Measurements from ENCODE around the gene SLCO2A1.

SLCO2A1 gene

DNA sequence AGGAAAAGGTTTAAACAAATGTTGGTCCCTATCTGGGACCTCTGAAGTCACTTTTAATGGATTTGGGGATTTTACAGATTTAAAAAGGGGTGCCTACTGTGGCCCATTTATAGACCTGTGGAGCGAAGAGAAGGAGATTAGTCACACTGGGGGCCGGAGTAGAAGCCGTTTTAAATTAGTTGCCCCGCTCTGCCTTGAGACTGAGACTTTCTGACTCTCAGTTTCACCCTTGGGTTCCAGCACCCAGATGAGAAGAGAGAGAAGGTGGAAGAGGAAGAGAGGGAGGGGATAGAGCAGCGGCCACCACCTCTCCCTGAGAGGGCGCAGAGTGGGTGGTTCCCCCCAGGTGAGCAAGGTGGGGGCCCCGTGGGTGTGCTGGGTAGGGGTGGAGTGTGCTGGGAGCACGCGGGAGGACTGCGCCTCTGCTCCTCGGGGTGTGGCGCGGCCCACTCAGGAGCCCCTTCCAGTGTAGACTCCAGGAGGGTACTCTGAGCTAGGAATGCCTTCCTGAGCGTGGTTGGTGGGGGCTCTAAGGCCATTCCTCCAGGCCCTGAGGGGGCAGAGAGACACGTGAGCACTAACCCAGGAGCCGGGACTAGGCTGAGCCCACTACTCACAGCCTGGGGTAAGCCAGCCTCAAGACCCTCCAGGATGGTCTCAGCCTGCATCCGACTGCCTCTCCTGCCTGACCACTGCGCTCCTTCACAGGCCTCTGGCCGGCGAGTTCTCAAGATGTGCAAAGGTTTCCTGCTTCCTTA is 101.4 kb downstream of the SLCO2A1 start:
- no peaks in the 10 kb centered on the region for H3K36me3 Mint-ChIP-seq (ENCODE audit: low read depth)
- H3K4me1 Mint-ChIP-seq (ENCODE audit: low read depth): peaks cover 6% of the 10 kb centered on the region
- DNase-seq: no peak
- peak overlapping the region; percentile 55 for H3K4me3 Mint-ChIP-seq
- H3K9me3 Mint-ChIP-seq: no peaks in the 10 kb centered on the region
- peak overlapping the region; percentile 11 for H3K27ac Mint-ChIP-seq
- H3K27me3 Mint-ChIP-seq: peaks cover 26% of the 10 kb centered on the region

DNA sequence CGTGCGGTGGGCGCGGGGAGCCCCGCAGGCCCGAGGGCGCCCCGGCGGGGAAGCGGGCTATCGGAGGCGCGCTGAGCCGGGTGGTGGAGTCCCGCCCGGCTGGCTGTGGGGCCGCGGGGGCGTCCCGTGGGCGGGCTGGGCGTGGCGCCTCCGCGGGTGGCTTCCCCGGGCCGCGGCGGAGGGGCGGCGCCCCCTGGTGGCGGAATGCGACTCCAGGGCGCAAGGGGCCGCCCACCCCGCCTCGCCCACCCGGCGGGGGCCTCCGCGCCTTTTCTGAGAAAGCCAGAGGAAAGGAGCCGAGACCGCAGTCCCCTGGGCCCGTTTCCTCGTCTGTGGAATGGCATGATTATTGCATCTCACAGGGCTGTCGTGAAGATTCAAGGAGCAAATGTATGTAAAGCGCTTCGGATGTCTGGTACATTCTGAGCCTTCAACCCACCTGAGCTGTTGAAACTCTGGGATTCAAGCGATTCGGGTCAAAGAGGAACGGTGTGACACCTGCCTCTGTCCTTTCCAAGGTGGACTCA is 102.1 kb downstream of the SLCO2A1 start:
- Mint-ChIP-seq H3K27ac (peak overlapping the region; percentile 11), H3K9me3 (no peaks in the 10 kb centered on the region), H3K4me1 (ENCODE audit: low read depth) (peaks cover 6% of the 10 kb centered on the region), H3K27me3 (peaks cover 26% of the 10 kb centered on the region), H3K4me3 (peak overlapping the region; percentile 55), H3K36me3 (ENCODE audit: low read depth) (no peaks in the 10 kb centered on the region)
- DNase-seq: peak; percentile 81

DNA sequence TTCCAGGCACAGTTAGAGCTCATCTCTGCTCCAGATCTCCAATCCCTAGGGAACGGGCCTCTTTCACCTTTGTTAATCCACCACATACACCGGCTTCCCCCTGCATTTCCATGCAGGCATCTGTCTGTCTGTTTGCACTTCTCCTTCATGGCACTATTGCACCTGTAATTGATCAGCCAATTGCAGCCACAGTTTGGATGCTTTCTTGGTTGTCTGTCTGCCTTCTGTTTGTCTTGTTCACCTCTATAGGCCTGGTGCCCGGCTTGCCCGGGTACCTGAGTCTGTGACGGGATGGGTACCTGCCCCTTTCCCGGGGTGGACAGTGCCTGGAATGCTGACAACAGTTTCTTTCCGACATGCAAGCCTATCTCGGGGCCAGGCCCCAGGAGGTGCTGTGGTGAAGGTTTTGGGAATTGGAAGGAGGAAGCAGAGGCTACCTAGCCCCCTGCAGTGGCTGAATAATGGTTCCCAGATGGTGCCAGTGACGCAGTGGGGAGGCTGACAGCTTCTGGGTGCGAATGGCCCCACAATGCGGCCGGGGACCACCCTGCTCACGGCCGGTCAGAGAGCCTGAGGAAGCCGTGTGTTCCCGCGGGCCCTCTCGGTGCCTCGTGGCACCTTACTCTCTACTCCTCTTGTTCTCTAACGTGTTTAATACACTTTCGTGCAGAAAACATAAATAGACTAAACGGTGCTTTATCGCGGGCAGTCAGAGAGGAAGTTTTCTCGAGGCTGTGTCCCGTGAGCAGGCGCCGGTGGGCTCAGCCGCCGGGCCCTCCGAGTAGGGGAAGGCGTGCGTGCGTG is 102.8 kb downstream of the SLCO2A1 start:
- H3K27me3 Mint-ChIP-seq: peaks cover 26% of the 10 kb centered on the region
- H3K36me3 Mint-ChIP-seq (ENCODE audit: low read depth): no peaks in the 10 kb centered on the region
- no peaks in the 10 kb centered on the region for H3K9me3 Mint-ChIP-seq
- H3K4me1 Mint-ChIP-seq (ENCODE audit: low read depth): peaks cover 6% of the 10 kb centered on the region
- H3K4me3 Mint-ChIP-seq: peak overlapping the region; percentile 48
- DNase-seq: no peak
- no peak overlapping the region for H3K27ac Mint-ChIP-seq

DNA sequence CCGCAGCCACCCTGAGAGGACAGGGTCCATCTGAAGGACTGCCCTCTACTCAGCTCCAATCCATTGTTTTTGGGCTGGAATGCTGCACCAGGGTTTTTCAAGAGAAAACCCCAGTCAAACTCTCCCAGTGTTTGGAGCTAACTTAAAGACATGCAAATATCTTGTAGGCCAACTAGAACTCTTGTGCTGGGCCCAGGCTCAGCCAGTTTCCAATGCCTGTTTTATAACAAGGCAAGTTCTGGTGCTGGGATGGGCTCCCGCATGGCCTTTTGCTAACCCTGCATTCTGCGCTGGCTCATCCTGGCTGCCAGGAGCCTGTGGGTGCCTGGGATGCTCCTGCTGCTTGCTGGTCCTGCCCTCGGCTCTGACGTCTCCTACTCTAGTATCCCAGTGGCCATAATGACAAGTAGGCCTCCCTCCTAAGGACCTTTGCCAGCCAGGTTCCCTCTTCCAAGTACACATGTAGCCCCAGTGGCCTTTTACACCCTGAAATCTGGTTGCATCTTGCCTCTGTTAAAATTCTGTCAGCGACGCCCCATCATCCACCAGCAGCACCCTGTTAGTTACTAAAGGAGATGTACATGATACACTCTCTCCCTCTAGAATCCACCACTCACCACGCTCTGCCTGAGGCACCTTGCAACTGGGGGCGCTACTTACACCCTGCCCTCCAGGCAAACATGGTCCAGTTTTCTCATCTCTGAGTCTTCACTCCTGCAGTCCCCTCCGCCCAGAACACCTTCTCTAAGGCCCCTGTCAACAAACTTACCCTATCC is 103.6 kb downstream of the SLCO2A1 start:
- no peaks in the 10 kb centered on the region for H3K9me3 Mint-ChIP-seq
- H3K4me3 Mint-ChIP-seq: no peak overlapping the region
- H3K27me3 Mint-ChIP-seq: peaks cover 26% of the 10 kb centered on the region
- no peak for DNase-seq
- peaks cover 6% of the 10 kb centered on the region for H3K4me1 Mint-ChIP-seq (ENCODE audit: low read depth)
- no peaks in the 10 kb centered on the region for H3K36me3 Mint-ChIP-seq (ENCODE audit: low read depth)
- H3K27ac Mint-ChIP-seq: no peak overlapping the region

DNA sequence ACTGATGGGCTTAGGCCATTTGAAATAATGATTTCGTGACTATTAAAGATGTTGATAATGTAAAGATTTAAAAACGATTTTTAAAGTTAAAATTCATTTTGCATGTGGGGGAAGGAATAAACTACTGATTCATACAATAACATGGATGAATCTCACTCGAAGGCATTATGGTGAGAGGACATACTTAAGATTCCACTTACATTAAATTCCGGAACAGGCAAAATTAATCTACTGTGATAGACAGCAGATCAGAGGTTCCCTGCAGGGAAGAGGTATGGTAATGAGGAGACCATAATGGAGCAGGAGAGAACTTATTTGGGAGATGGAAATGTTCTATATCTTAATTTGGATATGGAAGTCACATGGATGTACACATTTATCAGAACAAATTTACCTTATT is 105.7 kb downstream of the SLCO2A1 start:
- H3K27me3 Mint-ChIP-seq: peaks cover 23% of the 10 kb centered on the region
- DNase-seq: no peak
- H3K27ac Mint-ChIP-seq: no peak overlapping the region
- no peaks in the 10 kb centered on the region for H3K9me3 Mint-ChIP-seq
- H3K4me3 Mint-ChIP-seq: no peak overlapping the region
- no peaks in the 10 kb centered on the region for H3K36me3 Mint-ChIP-seq (ENCODE audit: low read depth)
- H3K4me1 Mint-ChIP-seq (ENCODE audit: low read depth): peaks cover 6% of the 10 kb centered on the region

DNA sequence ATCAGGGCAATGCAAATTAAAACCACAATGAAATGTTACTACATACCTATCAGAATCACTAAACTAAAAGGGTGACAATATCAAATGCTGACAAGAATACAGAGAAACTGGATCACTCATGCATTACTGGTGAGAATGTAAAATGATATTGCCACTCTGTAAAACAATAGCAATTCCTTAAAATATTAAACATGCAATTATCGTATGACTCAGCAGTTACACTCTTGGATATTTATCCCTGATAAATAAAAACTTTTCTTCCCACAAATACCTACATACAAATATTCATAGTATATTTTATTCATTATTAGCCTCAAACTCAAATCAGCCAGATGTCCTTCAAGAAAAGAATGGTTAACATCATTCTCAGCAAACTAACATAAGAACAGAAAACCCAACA is 108.1 kb downstream of the SLCO2A1 start:
- H3K27ac Mint-ChIP-seq: no peak overlapping the region
- H3K9me3 Mint-ChIP-seq: peaks cover 5% of the 10 kb centered on the region
- no peaks in the 10 kb centered on the region for H3K4me1 Mint-ChIP-seq (ENCODE audit: low read depth)
- DNase-seq: no peak
- H3K36me3 Mint-ChIP-seq (ENCODE audit: low read depth): no peaks in the 10 kb centered on the region
- H3K27me3 Mint-ChIP-seq: peaks cover 16% of the 10 kb centered on the region
- no peak overlapping the region for H3K4me3 Mint-ChIP-seq

DNA sequence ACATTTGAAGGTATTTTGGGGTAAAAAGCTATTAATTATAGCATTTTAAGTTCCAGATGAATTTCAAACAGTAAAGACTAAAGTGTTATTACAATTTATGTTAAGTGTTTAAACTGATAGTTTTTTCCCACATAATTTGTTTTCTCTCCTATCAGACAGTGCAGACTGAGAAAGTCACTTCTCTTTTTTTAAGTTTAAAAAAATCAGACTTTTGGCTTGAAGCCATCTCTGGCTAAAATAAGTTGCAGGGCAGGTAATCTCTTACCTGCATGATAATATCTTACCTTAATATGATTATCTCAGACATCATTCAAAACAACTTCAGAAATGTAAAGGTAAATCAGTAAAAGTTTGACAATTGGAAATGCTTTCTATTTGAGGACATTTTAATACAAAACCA is 112.6 kb downstream of the SLCO2A1 start:
- Mint-ChIP-seq H3K4me3 (no peak overlapping the region), H3K4me1 (ENCODE audit: low read depth) (no peaks in the 10 kb centered on the region), H3K36me3 (ENCODE audit: low read depth) (no peaks in the 10 kb centered on the region), H3K27ac (no peak overlapping the region), H3K9me3 (peaks cover 5% of the 10 kb centered on the region), H3K27me3 (peaks cover 23% of the 10 kb centered on the region)
- DNase-seq: no peak

DNA sequence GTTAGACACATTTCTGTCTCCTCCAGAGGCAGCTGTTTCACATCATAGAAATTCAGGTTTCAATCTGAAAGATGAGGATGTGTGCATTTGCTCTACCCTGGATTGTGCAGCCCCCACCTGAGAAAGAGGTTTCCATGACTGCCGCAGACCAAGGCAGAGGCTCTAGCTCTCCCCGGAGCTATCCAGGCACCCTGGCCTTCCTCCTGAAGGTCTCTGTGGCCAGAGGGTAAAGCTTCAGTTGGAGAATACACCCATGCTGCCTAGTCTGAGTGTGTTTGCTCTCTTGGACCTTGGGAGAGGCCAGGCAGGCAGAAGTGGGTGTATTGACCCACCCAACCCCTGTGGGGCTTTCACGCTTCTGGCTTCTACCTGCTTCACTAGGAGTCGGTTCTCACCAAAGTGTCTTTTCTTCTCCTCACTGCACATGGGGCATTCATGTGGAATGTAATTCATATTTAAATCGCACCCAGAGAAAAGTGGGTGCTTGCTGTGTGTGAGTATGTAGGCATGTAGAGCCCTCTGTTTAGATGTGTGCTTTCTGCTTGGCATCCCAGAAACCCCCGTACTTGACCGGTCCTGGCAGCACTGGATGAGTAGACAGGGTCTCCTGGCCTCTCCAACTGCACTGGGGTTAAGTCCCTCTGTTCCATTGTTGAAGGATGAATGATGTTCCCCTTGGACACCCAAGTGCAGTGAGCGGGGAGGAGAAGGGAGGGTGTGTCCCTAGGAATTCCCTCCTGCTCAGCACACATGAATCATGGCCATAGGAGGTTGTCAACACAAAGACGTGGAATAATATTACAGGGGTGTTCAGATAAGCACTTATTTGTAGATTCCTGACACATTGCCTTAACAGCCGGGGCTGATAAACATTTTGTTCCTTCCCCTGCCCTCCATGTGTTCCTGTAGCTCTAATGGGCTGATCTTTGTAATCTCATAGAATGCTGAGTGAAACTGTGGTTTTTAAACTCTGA is 113.8 kb downstream of the SLCO2A1 start:
- peaks cover 23% of the 10 kb centered on the region for H3K27me3 Mint-ChIP-seq
- H3K27ac Mint-ChIP-seq: no peak overlapping the region
- H3K4me1 Mint-ChIP-seq (ENCODE audit: low read depth): no peaks in the 10 kb centered on the region
- peaks cover 5% of the 10 kb centered on the region for H3K9me3 Mint-ChIP-seq
- no peaks in the 10 kb centered on the region for H3K36me3 Mint-ChIP-seq (ENCODE audit: low read depth)
- DNase-seq: no peak
- no peak overlapping the region for H3K4me3 Mint-ChIP-seq

DNA sequence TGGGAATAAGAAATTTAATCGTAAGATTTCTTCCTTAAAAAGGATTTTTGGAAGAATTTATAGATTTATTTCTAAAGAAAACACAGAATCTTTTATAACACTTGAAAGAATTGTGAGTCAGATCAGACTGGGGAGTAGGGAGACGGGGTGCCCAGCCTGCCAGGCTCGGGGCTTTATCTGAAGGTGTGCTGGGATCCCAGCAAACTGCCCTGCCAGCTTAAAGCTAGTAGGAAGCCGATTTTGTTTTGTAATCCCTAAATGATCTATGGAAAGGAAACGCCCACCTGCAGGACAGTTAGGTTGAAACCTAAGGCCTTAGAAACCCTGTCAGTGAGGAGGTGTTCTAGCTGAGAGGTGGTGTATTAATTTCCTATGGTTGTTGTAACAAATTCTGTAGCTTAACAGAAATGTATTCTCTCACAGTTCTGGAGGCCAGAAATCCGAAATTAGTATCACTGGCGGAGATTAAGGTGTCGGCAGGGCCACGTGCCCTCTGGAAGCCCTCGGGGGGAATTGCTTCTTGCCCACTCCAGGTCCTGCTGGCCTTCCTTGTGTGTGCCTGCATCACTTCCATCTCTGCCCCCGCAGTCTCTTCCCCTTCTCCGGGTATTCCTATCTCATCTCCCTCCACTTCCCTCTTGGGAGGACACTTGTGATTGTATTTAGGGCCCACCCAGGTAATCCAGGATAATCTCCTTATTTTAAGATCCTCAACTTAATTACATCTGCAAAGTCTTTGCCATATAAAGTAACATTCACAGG is 114.7 kb downstream of the SLCO2A1 start:
- no peak for DNase-seq
- no peaks in the 10 kb centered on the region for H3K36me3 Mint-ChIP-seq (ENCODE audit: low read depth)
- H3K27me3 Mint-ChIP-seq: peaks cover 27% of the 10 kb centered on the region

DNA sequence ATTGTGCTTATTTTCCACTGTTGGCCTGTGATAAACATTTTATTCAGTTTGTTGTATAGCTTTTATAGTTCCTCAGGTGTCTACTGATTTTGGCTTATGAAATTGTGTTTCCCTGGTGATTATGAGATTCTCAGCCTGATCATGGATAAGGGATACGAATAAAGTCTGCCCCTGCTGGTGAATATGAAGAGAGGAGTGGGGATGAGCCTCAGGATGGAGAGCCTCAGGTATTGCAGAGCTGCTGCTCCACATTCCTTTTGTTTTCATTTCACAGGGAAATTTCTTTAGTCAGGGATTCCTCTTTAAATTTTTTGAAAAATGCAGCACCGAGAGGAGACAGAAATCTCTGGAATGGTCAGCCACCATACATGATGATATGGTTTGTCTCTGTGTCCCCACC is 119.3 kb downstream of the SLCO2A1 start:
- Mint-ChIP-seq H3K36me3 (ENCODE audit: low read depth) (no peaks in the 10 kb centered on the region), H3K4me3 (no peak overlapping the region), H3K9me3 (no peaks in the 10 kb centered on the region), H3K4me1 (ENCODE audit: low read depth) (no peaks in the 10 kb centered on the region), H3K27ac (no peak overlapping the region), H3K27me3 (peaks cover 16% of the 10 kb centered on the region)
- no peak for DNase-seq

More for the DNA sequence above, 114.7 kb downstream of the SLCO2A1 start:
- Mint-ChIP-seq H3K9me3 (peaks cover 5% of the 10 kb centered on the region), H3K27ac (no peak overlapping the region), H3K4me3 (no peak overlapping the region), H3K4me1 (ENCODE audit: low read depth) (no peaks in the 10 kb centered on the region)

DNA sequence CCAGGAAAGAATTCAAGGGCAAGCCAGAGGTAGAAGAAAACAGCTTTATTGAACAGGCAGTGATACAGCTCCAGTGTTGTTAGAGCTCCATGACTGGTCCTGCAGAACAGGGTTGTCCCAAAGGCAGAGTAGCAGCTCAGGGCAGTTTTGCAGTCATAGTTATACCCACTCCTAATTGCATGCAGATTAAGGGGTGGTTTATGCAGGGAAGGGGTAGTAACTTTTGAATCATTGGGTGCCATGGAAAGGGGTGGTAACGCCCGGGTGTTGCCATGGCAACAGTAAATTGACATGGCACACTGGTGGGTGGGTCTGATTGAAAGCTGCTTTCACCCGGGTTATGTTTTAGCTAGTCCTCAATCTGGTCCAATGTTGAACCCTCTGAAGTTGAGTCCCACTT is 124.3 kb downstream of the SLCO2A1 start:
- Mint-ChIP-seq H3K9me3 (peaks cover 8% of the 10 kb centered on the region), H3K27me3 (peaks cover 29% of the 10 kb centered on the region), H3K4me3 (no peak overlapping the region), H3K36me3 (ENCODE audit: low read depth) (no peaks in the 10 kb centered on the region), H3K4me1 (ENCODE audit: low read depth) (no peaks in the 10 kb centered on the region), H3K27ac (no peak overlapping the region)
- DNase-seq: no peak

DNA sequence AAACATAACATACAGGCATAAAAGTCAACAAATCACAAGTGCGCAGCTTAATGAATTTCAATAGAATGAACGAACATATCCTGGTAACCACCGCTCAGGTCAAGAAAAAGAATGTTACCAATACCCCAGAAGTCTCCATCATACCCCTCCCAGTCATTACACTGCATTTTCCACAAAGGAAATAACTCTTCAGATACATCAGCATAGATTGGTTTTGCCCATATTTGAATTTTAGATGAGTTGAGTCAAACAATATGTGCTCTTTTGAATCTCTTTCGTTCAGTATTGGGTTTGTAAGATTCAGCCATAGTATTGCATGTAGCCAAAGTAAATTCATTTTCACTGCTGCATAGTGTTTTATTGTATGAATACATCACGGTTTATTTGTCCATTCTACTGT is 127.9 kb downstream of the SLCO2A1 start:
- Mint-ChIP-seq H3K4me3 (no peak overlapping the region), H3K4me1 (ENCODE audit: low read depth) (no peaks in the 10 kb centered on the region), H3K27ac (no peak overlapping the region), H3K27me3 (peaks cover 42% of the 10 kb centered on the region), H3K9me3 (peaks cover 8% of the 10 kb centered on the region), H3K36me3 (ENCODE audit: low read depth) (no peaks in the 10 kb centered on the region)
- no peak for DNase-seq

DNA sequence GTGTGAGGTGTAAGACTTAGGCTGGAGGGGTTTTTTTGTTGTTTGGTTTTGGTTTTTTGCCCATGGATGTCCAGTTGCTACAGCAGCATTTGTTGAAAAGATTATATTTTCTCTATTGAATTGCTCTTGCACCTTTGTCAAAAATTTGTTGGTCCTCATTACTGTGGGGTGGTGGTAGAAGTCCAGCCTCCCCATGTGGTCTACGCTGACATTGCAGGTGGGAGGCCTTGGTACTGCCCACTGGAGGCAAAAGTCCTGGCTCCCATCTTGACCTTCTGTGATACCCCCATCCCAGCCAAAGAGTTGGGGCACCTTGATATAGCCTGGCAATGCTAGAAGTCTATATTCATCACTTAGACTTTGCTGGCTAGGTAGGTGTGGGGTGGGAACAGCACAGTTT is 128.6 kb downstream of the SLCO2A1 start:
- no peak for DNase-seq
- peaks cover 50% of the 10 kb centered on the region for H3K27me3 Mint-ChIP-seq

More for the DNA sequence above, 128.6 kb downstream of the SLCO2A1 start:
- H3K36me3 Mint-ChIP-seq (ENCODE audit: low read depth): no peaks in the 10 kb centered on the region
- peaks cover 8% of the 10 kb centered on the region for H3K9me3 Mint-ChIP-seq
- no peak overlapping the region for H3K27ac Mint-ChIP-seq
- H3K4me1 Mint-ChIP-seq (ENCODE audit: low read depth): no peaks in the 10 kb centered on the region
- H3K4me3 Mint-ChIP-seq: no peak overlapping the region
